GM20000 (cell line): ENCODE results near the gene ANKRD49.

Experiments used
- DNase-seq: peaks from one replicate; pipeline ENCODE4 v3.0.0; 2012; ENCODE audit warnings: low spot score
- CTCF ChIP-seq: IDR thresholded peaks from 2 replicates; pipeline ENCODE4 v1.5.1; 2012; ENCODE audit warnings: mild to moderate bottlenecking, control low read depth; ENCODE audit errors: extremely low read depth, missing control alignments

Gene ANKRD49

DNA sequence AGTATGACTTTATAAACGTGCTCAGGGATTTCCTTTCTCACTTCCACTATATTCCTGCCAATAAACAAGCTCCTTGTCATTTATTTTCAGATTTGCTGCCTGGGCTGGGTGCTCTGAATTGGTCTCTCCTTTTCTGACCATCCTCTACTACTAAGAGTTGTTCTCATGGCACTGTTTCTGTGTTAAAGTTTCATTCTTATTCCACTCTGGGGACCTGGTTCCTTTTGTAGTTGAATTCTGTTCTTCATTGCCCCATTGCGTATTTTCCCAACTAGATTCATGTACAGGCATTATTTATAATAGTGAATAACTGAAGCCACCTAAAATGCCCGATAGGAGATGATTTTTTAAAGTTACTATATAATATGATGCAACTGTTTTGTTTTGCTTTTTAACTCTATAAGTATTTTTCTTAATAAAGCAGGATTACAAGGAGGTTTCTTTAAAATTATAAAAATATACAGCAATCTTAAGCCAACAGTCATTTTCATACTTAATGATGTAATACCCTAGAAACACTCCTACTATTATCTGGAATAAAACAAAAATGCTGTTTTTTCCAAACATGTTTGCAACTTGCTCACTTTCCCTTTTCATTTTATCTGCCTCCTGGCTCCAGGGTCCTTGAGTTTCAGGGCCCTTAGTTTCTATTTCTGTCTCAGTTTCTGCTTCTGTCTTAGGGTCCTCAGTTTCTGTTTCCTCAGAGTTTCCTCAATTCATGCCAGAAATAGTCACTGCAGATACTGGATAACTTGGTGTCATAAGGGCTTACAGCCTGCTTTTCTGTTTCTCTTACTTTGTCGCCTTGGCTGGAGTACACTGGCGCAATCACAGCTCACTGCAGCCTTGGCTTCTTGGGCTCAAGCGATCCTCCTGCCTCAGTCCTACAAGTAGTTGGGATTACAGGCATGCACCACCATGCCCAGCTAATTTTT lies 40.2 kb downstream of the ANKRD49 start:
- no peak for TF ChIP-seq CTCF
- DNase-seq: no peak

DNA sequence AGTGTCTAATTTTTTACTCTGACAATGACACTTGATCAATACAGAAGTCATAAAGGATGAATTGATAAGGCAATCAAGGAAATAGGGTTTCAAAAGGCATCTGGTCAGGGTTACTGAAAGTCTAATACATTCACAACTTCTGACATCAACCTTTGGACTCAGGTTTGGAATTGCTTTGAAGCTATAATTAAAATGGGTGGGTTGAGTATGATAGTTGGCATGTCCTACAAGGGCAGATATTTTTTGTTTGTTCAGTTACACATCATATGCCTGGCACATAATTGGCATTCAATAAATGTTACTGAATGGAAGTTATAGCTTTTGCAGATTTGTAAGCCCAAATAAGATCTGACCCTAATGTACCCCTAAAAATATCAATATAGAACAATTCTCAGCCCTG lies 42.6 kb downstream of the ANKRD49 start:
- no peak for TF ChIP-seq CTCF
- no peak for DNase-seq

GRCh38 chr11:94537031-94537600 lies 43.3 kb downstream of the ANKRD49 start:
- DNase-seq: no peak
- no peak for TF ChIP-seq CTCF

DNA sequence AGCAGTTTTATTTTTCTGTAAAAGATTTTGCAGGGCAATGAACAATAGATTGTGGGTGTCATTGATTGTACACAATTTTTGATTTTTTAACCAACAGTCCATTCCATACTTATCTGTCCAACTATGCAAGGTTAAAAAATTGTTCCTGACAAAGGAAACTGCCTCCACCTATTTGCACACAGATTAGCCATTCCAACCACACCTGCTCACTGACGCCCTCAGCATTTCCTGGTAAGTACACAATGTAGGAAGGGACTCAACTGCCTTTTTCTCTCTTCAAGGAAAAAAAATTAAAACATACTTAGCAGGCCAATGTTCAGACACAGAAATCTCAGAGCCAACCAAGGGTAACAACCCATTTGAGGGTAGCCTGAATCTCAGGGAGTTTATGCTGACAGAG lies 45.6 kb downstream of the ANKRD49 start:
- no peak for DNase-seq
- no peak for TF ChIP-seq CTCF

DNA sequence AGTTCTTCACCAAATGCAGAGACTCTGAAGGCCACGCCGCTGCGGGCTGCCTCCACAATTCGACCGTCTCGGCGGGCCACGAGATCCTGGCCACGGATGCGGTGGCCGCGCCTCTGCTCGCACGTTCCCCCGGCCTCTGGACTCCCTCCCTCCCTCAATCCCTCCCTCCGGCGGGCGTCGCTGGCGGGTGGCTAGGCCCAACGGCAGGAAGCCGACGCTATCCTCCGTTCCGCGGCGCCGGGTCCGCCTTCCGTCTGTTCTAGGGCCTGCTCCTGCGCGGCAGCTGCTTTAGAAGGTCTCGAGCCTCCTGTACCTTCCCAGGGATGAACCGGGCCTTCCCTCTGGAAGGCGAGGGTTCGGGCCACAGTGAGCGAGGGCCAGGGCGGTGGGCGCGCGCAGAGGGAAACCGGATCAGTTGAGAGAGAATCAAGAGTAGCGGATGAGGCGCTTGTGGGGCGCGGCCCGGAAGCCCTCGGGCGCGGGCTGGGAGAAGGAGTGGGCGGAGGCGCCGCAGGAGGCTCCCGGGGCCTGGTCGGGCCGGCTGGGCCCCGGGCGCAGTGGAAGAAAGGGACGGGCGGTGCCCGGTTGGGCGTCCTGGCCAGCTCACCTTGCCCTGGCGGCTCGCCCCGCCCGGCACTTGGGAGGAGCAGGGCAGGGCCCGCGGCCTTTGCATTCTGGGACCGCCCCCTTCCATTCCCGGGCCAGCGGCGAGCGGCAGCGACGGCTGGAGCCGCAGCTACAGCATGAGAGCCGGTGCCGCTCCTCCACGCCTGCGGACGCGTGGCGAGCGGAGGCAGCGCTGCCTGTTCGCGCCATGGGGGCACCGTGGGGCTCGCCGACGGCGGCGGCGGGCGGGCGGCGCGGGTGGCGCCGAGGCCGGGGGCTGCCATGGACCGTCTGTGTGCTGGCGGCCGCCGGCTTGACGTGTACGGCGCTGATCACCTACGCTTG lies 50.2 kb downstream of the ANKRD49 start, which contains the start of gene FUT4:
Gene FUT4, plus strand, starts transcription at position 227 of the 951 bp plus-strand sequence. Its CDS starts 213 bp downstream, at position 440.
- no peak for TF ChIP-seq CTCF
- peak; percentile 94 for DNase-seq

- no peak for DNase-seq
- no peak for TF ChIP-seq CTCF
Observed at GRCh38 chr11:94544646-94545263, 51.0 kb downstream of the ANKRD49 start.
